IPS DF 19.7 (cell line): ENCODE results near the gene EIF2B1.
"Not testable (repeated sequence)": the region's sequence is repeated elsewhere in the genome, so short reads cannot be mapped to it uniquely, and the experiment has no call there.

ENCODE experiments used
- DNase-seq: peaks from one replicate; pipeline ENCODE4 v3.0.0-alpha.2; 2013; ENCODE audit warnings: low read depth, low spot score

EIF2B1 gene

DNA sequence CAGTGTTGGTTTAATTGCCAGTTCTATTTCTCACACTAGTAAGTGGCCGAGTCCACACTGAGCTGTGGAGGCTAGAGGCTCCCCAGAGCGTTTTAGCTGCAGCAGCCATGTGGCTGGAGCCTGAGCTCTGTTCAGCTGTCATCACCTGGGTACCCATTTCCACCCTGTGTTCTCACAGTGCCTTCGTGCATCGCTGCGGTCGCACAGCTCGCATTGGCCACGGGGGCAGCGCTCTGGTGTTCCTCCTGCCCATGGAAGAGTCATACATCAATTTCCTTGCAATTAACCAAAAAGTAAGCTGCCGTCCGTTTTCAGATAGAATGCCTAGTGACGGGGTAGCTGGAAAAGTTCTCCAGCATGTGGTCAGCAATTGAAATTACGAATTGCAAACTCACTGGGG is 15.9 kb downstream of the EIF2B1 start:
- DNase-seq, result no peak

GRCh38 chr12:123617144-123617543 is 16.3 kb downstream of the EIF2B1 start:
- DNase-seq, result no peak

GRCh38 chr12:123614531-123614930 is 19.0 kb downstream of the EIF2B1 start:
- DNase-seq, result no peak

DNA sequence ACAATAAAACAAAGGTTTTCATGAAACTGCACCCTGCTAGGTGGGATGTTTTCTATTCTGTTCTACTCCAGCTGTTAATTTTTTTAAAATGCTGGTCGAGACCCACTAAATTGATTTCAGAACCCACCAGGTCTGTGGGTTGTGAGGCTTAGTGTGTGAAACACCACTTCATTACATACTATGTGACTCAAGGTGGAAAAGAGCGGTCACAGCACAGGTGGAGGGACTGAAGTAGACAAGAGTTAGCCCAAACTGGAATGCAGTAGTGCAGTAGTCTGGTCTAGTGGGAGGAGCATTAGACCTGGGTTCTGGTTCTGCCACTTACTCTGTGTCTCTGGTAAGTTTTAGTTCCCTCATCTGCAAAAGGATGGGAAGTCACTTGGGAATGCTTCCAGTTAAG is 19.4 kb downstream of the EIF2B1 start:
- no peak for DNase-seq

GRCh38 chr12:123608182-123608581 is 25.3 kb downstream of the EIF2B1 start:
- DNase-seq, result no peak

DNA sequence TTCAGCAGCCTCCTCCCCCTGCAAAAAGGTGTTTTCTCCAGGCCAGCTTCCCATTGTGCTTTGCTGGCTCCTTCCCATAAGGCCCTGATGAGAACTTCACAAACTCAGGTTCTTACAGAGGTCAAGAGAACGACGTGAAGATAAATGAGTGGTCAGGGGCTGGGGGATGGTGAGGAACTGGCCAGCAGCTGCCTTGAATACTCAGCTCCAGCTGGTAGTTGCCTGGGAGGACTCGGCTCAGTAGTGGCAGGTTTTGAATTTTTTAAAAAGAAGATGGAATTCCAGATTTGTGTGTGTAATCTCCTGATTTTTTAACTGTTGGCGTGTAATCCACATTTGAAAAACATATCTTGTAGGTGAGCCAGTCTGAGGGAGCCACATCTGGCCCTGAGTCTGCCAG is 25.7 kb downstream of the EIF2B1 start:
- no peak for DNase-seq

- DNase-seq, result not testable (repeated sequence)
Observed at GRCh38 chr12:123603495-123603894, 30.0 kb downstream of the EIF2B1 start.

DNA sequence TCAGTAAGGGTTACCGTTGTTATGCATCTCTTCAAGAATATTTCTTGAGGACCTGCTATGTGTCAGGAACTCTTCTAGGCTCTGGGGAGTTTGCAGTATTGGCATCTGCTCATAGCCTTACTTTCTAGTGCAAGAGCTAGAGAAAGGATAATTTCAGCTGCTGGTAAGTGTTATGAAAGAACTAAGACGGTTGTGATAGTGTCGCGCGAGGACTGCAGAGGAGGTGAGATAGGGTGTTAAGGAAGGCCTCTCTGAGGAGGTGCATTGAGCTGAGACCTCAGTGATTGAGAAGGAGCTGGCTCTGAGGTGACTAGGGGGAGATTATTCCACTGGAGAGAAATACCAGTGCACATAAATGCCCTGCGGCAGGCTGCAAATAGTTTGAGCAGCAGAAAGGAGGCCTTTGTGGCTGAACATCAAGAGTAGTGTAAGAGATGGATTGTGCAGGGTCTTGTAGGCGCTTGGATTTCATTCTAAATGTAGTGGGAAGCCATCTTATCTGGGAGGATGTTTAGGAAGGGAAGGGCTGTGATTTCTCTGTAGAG is 30.8 kb downstream of the EIF2B1 start:
- DNase-seq, result no peak

DNA sequence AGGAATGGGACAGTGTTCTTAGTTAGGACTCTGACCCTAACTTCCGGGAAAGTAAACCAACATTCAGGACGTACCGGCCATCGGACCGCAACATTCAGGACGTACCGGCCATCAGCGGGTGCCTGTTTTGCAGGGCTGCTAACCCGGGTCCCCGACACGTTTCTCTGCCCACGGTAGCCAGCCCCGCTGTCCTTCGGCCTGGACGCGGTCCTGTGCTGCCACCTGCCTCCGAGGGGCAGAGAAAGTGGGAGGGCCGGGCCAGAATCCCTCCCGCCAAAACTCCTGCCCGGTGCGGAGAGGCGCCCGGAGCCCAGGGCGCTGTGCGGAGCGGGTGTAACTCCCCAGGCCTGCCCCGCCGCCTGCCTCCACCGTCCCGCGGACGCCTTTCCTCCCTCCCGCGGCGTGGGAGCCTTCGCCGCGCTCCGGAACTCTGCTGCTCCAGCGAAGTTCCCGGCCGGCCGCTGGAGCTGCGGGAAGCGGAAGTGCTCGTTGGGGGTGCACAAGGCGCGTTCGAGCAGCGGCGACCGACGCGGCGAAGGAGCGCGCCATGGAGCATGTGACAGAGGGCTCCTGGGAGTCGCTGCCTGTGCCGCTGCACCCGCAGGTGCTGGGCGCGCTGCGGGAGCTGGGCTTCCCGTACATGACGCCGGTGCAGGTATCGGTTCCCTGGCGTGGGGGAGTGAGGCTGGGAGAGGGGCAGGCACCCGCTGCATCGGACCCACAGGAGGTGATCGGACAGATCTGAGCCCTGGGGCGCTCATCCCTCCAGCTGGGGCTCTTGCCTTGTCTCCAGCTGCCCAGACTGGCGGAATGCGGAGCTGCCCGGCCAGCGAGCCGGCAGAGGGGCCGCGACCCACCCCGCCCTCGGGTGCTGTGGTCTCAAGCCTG is 31.6 kb downstream of the EIF2B1 start, which contains the start of gene DDX55:
TSS of gene DDX55 (plus strand) at position 498 of the 888 bp plus-strand sequence. CDS start at position 548, 50 bp downstream.
- no peak for DNase-seq

- DNase-seq, result no peak
Observed at GRCh38 chr12:123599721-123600120, 33.8 kb downstream of the EIF2B1 start.

- no peak for DNase-seq
Observed at GRCh38 chr12:123599310-123599709, 34.2 kb downstream of the EIF2B1 start.

DNA sequence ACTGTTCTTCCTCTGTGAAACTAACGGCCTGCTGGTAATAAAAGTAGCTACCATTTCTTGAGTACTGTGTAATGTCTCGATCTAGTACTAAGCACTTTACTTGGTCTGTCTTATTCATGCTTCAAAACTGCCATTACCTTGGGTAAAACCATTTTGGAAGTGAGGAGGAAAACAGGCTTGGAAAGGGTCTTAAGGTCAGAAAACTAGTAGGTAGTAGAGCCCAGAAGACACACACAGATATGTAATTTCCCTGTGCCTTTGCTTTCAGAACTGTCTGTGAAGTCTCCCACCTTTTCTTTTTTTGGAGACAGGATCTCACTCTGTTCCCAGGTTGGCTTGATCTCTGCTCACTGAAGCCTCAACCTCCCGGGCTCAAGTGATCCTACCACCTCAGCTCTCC is 35.0 kb downstream of the EIF2B1 start:
- no peak for DNase-seq

DNA sequence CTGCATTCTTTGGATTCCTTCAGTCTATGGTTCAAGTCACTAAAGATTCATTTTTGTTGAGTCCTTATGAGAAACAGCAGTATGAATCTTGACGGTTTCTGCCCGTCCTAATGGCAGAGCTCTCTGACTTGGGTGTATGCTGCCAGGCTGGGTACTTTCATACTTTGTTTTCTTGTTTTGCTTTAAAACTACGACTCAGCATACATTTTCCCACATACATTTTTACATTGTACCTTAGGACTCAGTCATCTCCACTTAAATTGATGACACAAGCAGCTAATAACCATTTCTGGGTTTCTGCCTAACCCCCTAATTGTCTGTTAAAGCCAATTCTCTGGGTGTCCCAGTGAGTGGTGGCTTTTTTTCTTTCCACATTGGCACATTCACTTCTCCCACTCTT is 36.4 kb downstream of the EIF2B1 start:
- DNase-seq, result no peak

GRCh38 chr12:123595729-123596128 is 37.8 kb downstream of the EIF2B1 start:
- DNase-seq, result no peak

DNA sequence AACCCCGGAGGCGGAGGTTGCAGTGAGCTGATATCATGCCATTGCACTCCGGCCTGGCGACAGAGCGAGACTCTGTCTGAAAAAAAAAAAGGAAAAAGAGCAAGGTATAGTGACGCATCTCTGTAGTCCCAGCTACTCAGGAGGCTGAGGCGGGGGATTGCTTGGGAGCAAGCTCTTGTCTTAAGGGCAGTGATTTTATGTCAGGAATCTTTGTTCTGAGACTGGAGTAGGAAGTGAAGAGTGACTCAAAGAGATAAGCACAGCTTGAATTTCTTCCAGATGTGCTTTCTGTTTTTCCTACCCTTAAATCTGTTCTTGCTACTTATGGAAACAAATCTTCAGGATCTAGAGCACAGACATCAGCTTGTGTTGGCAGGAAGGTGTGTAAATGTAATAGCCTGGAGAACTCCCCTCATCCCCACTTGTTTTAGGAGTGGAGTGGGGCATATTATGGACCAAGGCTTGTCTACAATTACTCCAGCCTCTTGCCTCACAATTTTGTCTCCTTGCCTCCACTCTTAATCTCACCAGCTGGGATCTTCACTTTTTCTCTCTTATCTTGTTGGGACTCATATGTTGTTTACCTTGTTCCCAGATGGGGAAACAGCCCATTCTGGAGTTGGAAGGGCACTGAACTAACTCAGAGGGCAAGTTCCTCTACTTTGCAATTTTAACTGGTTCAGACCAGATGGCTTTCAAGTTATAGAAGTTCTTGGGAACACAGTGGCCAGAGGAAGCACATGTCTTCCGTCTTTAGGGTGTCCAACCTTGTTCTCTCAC is 41.6 kb downstream of the EIF2B1 start:
- no peak for DNase-seq

DNA sequence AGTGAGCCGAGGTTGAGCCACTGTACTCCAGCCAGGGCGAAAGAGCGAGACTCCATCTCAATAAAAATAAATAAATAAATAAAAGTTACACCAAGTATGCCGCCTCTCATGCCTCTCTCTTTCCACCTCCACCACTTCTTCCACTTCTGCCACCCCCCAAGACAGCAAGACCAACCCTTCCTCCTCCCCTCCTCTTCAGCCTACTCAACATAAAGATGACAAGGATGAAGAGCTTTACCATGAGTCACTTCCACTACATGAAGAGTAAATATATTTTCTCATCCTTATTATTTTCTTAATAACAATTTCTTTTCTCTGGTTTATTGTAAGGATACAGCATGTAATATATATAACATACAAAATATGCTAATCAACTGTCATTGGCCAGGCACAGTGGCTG is 52.7 kb downstream of the EIF2B1 start:
- DNase-seq, result no peak

GRCh38 chr12:123578829-123579228 is 54.7 kb downstream of the EIF2B1 start:
- not testable (repeated sequence) for DNase-seq

DNA sequence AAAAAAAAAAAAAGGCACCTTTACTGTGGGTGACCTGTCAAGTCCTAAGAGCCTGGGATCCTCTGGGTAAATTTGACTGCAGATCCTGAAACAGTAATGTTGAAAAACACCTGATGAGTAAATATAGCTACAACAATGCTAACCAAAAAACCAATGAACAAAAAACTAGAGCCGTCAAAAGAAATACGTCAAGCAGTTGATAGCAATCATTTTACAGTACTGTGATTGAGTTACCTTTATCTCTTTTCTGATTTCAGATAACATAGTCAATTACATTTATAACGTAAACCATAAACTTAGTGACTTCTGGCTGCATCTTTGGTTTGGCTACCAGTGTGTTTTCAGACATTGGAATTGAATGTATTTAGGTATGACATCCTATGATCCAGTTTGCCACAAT is 55.2 kb downstream of the EIF2B1 start:
- no peak for DNase-seq

GRCh38 chr12:123576611-123577010 is 56.9 kb downstream of the EIF2B1 start:
- no peak for DNase-seq

DNA sequence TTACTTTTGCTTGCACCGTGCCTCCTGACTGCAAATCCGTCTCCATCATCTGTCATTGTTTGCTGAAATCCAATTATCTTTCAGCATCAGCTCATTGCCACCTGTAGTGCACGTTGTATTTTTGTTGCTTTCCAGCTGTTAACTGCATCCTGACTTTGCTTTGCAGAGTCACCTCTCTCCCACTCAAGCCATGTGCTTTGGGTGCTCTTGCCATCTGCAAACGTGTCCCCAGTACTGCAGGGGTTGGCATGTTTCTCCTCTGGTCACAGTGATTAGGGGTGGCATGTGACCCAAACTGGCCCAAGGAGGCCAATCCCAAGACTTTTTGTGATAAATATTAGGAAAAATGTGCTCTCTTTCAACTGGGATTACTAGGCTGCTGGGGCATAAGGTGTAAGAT is 59.6 kb downstream of the EIF2B1 start:
- DNase-seq, result no peak

GRCh38 chr12:123572391-123572790 is 61.1 kb downstream of the EIF2B1 start:
- DNase-seq, result no peak

- peak; percentile 40 for DNase-seq
Observed at GRCh38 chr12:123571343-123571813, 62.1 kb downstream of the EIF2B1 start.
